ENCODE measurements around the gene KSR2.

Gene KSR2

DNA sequence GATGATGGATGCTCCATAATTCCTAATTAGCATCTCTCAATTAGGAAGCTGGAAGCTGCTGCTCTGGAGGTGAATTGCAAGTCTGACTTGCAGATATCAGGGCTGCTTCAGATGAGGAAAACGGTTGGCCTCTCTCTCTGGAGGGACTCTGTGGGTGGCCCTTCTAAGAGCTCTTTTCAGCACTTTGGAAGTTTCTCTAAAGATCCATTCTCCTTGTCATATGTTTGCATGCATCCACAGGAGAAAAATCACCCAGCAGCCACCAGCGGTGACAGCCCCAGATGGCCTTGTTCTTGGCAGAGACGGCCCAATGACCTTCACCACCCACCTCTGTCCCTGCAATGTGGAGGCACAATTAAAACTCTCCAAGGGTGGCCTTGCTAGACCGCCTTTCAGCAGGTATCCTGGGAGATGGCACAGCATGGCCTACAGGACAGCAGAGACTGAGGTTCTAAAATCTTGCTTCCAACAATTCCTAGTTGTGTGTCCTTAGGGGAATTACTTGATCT is 42.3 kb downstream of the KSR2 start:
- TF ChIP-seq, protein P1, sequence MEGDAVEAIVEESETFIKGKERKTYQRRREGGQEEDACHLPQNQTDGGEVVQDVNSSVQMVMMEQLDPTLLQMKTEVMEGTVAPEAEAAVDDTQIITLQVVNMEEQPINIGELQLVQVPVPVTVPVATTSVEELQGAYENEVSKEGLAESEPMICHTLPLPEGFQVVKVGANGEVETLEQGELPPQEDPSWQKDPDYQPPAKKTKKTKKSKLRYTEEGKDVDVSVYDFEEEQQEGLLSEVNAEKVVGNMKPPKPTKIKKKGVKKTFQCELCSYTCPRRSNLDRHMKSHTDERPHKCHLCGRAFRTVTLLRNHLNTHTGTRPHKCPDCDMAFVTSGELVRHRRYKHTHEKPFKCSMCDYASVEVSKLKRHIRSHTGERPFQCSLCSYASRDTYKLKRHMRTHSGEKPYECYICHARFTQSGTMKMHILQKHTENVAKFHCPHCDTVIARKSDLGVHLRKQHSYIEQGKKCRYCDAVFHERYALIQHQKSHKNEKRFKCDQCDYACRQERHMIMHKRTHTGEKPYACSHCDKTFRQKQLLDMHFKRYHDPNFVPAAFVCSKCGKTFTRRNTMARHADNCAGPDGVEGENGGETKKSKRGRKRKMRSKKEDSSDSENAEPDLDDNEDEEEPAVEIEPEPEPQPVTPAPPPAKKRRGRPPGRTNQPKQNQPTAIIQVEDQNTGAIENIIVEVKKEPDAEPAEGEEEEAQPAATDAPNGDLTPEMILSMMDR (IDR thresholded peaks at IDR 0.05; ENCODE audit: borderline replicate concordance, insufficient read depth, low read depth, low read length): no peak

GRCh38 chr12:117921929-117922777 is 46.6 kb downstream of the KSR2 start:
- no peak overlapping the region for H3K4me3 ChIP-seq (ENCODE audit: low read depth, low read length)
- TF ChIP-seq, protein P1 (IDR thresholded peaks at IDR 0.05; ENCODE audit: borderline replicate concordance, insufficient read depth, low read depth, low read length): no peak

More for the DNA sequence above, 42.3 kb downstream of the KSR2 start:
- H3K4me3 ChIP-seq (ENCODE audit: low read depth, low read length): no peak overlapping the region

DNA sequence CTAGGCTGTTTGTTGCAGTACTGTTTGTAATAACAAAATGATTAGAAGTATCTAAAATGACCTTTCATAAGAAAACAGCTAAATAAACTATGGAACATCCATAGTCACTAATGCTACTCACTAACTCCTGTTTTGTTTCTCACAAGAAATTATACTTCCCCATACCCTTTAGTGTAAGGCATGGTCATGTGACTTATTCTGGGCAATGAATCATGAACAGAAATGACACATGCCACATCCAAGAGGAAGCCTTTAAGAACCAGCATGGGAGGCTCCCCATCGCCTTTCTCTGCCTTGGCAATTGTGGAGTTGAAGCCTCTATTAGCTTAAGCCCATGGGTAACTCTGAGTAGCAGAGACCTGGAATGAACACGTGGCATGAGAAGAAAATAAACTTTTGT is 49.3 kb downstream of the KSR2 start:
- TF ChIP-seq, protein P1 (IDR thresholded peaks at IDR 0.05; ENCODE audit: borderline replicate concordance, insufficient read depth, low read depth, low read length): no peak
- H3K4me3 ChIP-seq (ENCODE audit: low read depth, low read length): no peak overlapping the region

GRCh38 chr12:117914686-117915085 is 54.1 kb downstream of the KSR2 start:
- no peak overlapping the region for H3K4me3 ChIP-seq (ENCODE audit: low read depth, low read length)
- TF ChIP-seq, protein P1 (IDR thresholded peaks at IDR 0.05; ENCODE audit: borderline replicate concordance, insufficient read depth, low read depth, low read length): no peak

GRCh38 chr12:117912756-117913155 is 56.0 kb downstream of the KSR2 start:
- TF ChIP-seq, protein P1 (IDR thresholded peaks at IDR 0.05; ENCODE audit: borderline replicate concordance, insufficient read depth, low read depth, low read length): no peak
- H3K4me3 ChIP-seq (ENCODE audit: low read depth, low read length): no peak overlapping the region

DNA sequence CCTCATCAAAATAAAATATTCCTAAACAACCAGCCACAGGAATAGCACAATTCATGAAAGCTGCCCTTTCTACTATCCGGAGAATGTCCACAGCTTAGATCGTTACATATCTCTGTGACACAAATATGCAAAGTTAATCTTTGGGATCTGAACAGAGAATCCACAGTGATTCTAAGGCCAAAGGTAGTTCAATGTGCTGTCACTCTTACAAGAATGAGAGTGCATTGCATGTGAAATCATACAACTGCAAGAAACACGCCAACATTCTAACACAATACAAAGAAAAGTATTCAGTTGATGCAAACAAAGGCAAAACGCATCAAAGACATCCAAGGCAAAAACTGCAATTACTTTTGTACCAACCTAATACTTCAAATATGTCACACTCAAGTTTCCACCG is 60.4 kb downstream of the KSR2 start:
- no peak overlapping the region for H3K4me3 ChIP-seq (ENCODE audit: low read depth, low read length)
- TF ChIP-seq, protein P1 (IDR thresholded peaks at IDR 0.05; ENCODE audit: borderline replicate concordance, insufficient read depth, low read depth, low read length): no peak

Data from GM12875 (cell line).